HEK293T (cell line): Measurements from ENCODE around the gene GRAMD4.

Experiments used
- CTBP1 ChIP-seq: fragments of 450-650 bp; IDR thresholded peaks from 2 replicates; pipeline ENCODE4 v1.6.1; 2016; ENCODE audit warnings: borderline replicate concordance
- FOXA1 ChIP-seq: fragments of 450-650 bp; IDR thresholded peaks from 2 replicates; pipeline ENCODE4 v1.6.1; 2016; ENCODE audit warnings: mild to moderate bottlenecking
- FOXM1 ChIP-seq: fragments of 450-650 bp; IDR thresholded peaks from 2 replicates; pipeline ENCODE4 v1.6.1; 2017; ENCODE audit warnings: mild to moderate bottlenecking, borderline replicate concordance
- SP1 ChIP-seq: fragments of 450-650 bp; IDR thresholded peaks from 2 replicates; pipeline ENCODE4 v1.6.1; 2017

- TF ChIP-seq CTBP1: no peak
- no peak for TF ChIP-seq FOXA1
- TF ChIP-seq SP1: no peak
- no peak for TF ChIP-seq FOXM1
These were observed 31.7 kb upstream of the GRAMD4 start for GRCh38 chr22:46588279-46589140.
